GM23248 (cell line): ENCODE measurements around the gene PDE8B. TPM values are rescaled to one million over a fixed set of nuclear protein-coding genes. Genes with fewer than 3 reads are reported as not detected.

Experiments
- DNase-seq: peaks from one replicate; pipeline ENCODE4 v3.0.0-alpha.2; 2015
- H2AFZ ChIP-seq: fragments of 200-600 bp; sonication (generic); 2 replicates; pipeline ENCODE4 v1.6.1; 2016; ENCODE audit warnings: antibody characterized with exemption
- H3F3A ChIP-seq: fragments of 200-600 bp; sonication (generic); 2 replicates; pipeline ENCODE4 v1.6.1; 2016; ENCODE audit warnings: mild to moderate bottlenecking, antibody characterized with exemption, mixed run types; ENCODE audit not compliant: insufficient read depth
- H3K27ac ChIP-seq: fragments of 200-600 bp; sonication (generic); 2 replicates; pipeline ENCODE4 v1.5.1; 2016; ENCODE audit warnings: mild to moderate bottlenecking
- H3K27me3 ChIP-seq: fragments of 200-600 bp; sonication (generic); replicated peaks from 2 replicates; pipeline ENCODE4 v1.6.1; 2016; ENCODE audit warnings: mild to moderate bottlenecking; ENCODE audit not compliant: insufficient read depth
- H3K36me3 ChIP-seq: fragments of 200-600 bp; sonication (generic); 2 replicates; pipeline ENCODE4 v1.6.1; 2016; ENCODE audit warnings: low read depth, mild to moderate bottlenecking
- H3K4me1 ChIP-seq: fragments of 200-600 bp; sonication (generic); 2 replicates; pipeline ENCODE4 v1.6.1; 2016; ENCODE audit warnings: mild to moderate bottlenecking; ENCODE audit not compliant: insufficient read depth
- H3K4me2 ChIP-seq: fragments of 200-600 bp; sonication (generic); one replicate; pipeline ENCODE4 v1.6.1; 2016; ENCODE audit warnings: mild to moderate bottlenecking; ENCODE audit not compliant: unreplicated experiment
- H3K4me3 ChIP-seq: fragments of 200-600 bp; sonication (generic); 2 replicates; pipeline ENCODE4 v1.5.1; 2016; ENCODE audit warnings: mild to moderate bottlenecking
- H3K79me2 ChIP-seq: fragments of 200-600 bp; sonication (generic); 2 replicates; pipeline ENCODE4 v1.6.1; 2016; ENCODE audit warnings: mild to moderate bottlenecking; ENCODE audit not compliant: insufficient read depth
- H3K9ac ChIP-seq: fragments of 200-600 bp; sonication (generic); 2 replicates; pipeline ENCODE4 v1.6.1; 2016; ENCODE audit warnings: mild to moderate bottlenecking
- H3K9me2 ChIP-seq: fragments of 200-600 bp; sonication (generic); 2 replicates; pipeline ENCODE4 v1.6.1; 2016; ENCODE audit warnings: mixed run types, mild to moderate bottlenecking, moderate library complexity; ENCODE audit not compliant: insufficient read depth
- H3K9me3 ChIP-seq: fragments of 200-600 bp; sonication (generic); one replicate; pipeline ENCODE4 v1.6.1; 2017; ENCODE audit warnings: low read depth
- H4K20me1 ChIP-seq: fragments of 200-600 bp; sonication (generic); 2 replicates; pipeline ENCODE4 v1.6.0; 2016; ENCODE audit not compliant: insufficient read depth
- EZH2 ChIP-seq: fragments of 200-600 bp; sonication (generic); IDR thresholded peaks from 2 replicates; pipeline ENCODE4 v1.6.1; 2018; ENCODE audit warnings: antibody characterized with exemption, mild to moderate bottlenecking; ENCODE audit not compliant: insufficient read depth, poor library complexity, severe bottlenecking
- EZH2phosphoT487 ChIP-seq: fragments of 200-600 bp; sonication (generic); IDR thresholded peaks from 2 replicates; pipeline ENCODE4 v1.6.1; 2018; ENCODE audit warnings: antibody characterized with exemption, moderate library complexity, mild to moderate bottlenecking, low read depth; ENCODE audit not compliant: insufficient read depth
- WGBS, 2 experiments: methylation state at CpG; one replicate each; pipeline ENCODE4 v1.1.6; 2015 to 2017; ENCODE audit warnings: low lambda C conversion rate in 2 of 2, low coverage in 1 of 2; ENCODE audit errors: missing lambda C conversion rate in 2 of 2; 5-methylcytosine and 5-hydroxymethylcytosine counted together
- in situ Hi-C: fragments of 300-500 bp; cut with MboI; formaldehyde crosslinking; loops from 2 replicates; pipeline ENCODE4 v1.15.0; 2020
- polyA plus RNA-seq: library from polyadenylated mRNA; unstranded; fragments of >200 nt; fragmentation: Nextera tagmentation; extraction: Ambion mirVana; gene quantifications from 2 replicates; pipeline ENCODE4 v1.2.1, GENCODE V29; 2016
- total RNA-seq: library from RNA; depleted of rRNA; stranded (reverse); fragments of >200 nt; shearing (Covaris generic); gene quantifications from 2 replicates; pipeline ENCODE4 v1.2.3, GENCODE V29; 2014

The PDE8B gene
- total and polyA plus RNA-seq, 2 experiments from 2014 or later, result 0.40 TPM; not detected in 1

DNA sequence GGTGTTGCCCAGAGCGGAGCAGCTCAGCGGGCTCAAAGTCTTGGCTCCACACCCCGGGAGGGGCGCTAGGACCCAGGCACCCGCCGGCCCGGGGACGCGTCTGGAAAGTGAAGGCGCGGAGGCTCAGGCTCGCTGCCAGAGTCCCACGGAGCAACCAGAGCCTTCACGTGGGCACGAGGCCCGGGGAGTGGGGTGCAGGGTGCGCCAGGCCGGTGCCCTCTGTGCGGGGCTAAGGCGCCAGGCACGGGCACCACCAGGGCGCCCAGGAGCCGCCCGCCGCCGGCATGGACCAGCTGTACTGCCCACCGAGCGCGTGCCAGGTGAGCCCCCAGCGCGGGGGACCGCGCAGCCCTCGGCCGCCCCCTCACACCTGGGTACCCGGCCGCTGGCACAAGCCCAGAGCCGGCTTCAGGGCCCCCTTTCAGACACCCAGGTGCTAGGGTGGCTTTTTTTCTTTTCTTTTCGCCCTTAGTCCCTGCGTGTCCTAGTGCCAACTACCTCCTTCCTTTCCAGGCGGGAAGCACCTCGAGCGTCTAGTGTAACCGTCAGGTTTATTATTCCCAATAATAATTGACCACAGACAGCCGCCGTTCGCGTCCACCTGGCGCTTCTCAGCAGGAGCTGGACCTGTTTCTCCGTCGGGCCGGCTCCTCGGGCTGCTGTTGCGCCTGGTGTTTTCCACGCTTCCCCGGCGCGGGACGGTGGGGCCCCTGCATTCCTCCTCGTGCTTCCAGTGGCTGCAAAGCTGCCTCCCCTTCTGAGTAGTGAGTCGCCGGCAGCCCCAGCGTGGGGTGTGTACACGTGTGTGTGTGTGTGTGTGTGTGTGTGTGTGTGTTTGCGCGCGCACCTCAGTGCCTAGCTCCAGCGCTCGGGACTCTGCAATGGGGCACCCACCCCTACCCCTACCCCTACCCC lies 30.1 kb upstream of the PDE8B start:
- H3K9ac ChIP-seq, result no peak overlapping the region
- H3K9me3 ChIP-seq, result no peaks in the 10 kb centered on the region
- H3K27me3 ChIP-seq, result peaks cover 53% of the 10 kb centered on the region
- H3K4me3 ChIP-seq, result peak overlapping the region; percentile 67
- in situ Hi-C loops, result no loop called here
- peak overlapping the region; percentile 76 for H2AFZ ChIP-seq
- 4 to 5% methylated on average over 59 to 65 of the region's 69 CpGs for WGBS, 2 experiments
- H3K4me2 ChIP-seq, result peak overlapping the region; percentile 66
- no peaks in the 10 kb centered on the region for H3K4me1 ChIP-seq
- no peaks in the 10 kb centered on the region for H3F3A ChIP-seq
- H3K36me3 ChIP-seq, result no peaks in the 10 kb centered on the region
- H3K79me2 ChIP-seq, result no peaks in the 10 kb centered on the region
- TF ChIP-seq EZH2phosphoT487, result no peak
- TF ChIP-seq EZH2, result no peak
- peak; percentile 40 for DNase-seq
- H3K27ac ChIP-seq, result no peak overlapping the region
- no peaks in the 10 kb centered on the region for H3K9me2 ChIP-seq
- H4K20me1 ChIP-seq, result no peaks in the 10 kb centered on the region

GRCh38 chr5:77181173-77181572 lies 29.3 kb upstream of the PDE8B start:
- no peak overlapping the region for H3K9ac ChIP-seq
- no peaks in the 10 kb centered on the region for H3K4me1 ChIP-seq
- no peaks in the 10 kb centered on the region for H3F3A ChIP-seq
- H3K4me3 ChIP-seq, result no peak overlapping the region
- H3K4me2 ChIP-seq, result no peak overlapping the region
- no peaks in the 10 kb centered on the region for H3K36me3 ChIP-seq
- no peaks in the 10 kb centered on the region for H3K9me2 ChIP-seq
- H3K27me3 ChIP-seq, result peaks cover 53% of the 10 kb centered on the region
- H3K27ac ChIP-seq, result no peak overlapping the region
- no peaks in the 10 kb centered on the region for H4K20me1 ChIP-seq
- H3K79me2 ChIP-seq, result no peaks in the 10 kb centered on the region
- WGBS, 2 experiments, result 28% methylated on average over 14 to 15 of the region's 15 CpGs
- no peak for DNase-seq
- in situ Hi-C loops, result no loop called here
- no peak for TF ChIP-seq EZH2phosphoT487
- no peak for TF ChIP-seq EZH2
- no peak overlapping the region for H2AFZ ChIP-seq
- no peaks in the 10 kb centered on the region for H3K9me3 ChIP-seq

DNA sequence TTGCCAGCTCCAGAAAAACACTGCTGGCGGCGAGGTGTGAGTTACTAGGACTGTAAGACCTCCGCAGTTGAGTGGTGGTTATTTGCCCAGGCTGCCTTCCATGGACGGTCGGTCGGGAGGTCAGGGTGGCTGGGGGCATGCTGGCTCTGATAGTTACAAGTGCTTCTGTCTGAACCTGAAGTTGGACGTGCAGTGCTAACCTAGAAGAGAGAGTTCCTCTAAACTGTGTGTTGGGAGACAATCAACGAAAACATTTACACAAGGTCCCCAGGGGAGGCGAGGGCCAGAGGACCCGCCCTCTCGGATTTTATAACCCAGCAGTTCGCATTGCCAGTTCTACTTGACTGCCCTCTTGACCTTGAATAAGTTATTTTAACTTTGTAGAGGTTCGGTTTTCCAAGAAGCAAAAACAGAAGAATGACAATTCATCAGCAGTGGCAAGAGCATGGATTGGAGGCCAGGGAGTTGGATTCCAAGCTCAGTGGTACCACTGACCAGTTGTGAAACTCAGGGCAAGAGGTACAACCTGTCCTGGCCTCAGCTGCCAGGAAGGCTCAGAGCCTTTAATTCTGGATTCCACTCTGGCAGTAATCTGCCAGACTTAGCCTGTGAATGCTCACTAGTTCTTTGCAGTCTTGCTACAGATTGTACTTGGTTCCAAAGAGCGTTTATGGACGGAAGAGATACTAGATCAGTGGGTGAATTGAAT lies 28.7 kb upstream of the PDE8B start:
- in situ Hi-C loops, result no loop called here
- Histone ChIP-seq H3K4me2 (no peak overlapping the region), H3K27me3 (peaks cover 53% of the 10 kb centered on the region), H3K36me3 (no peaks in the 10 kb centered on the region), H4K20me1 (no peaks in the 10 kb centered on the region), H3K27ac (no peak overlapping the region), H3F3A (no peaks in the 10 kb centered on the region), H3K4me1 (no peaks in the 10 kb centered on the region), H3K9ac (no peak overlapping the region), H3K9me2 (no peaks in the 10 kb centered on the region), H2AFZ (no peak overlapping the region), H3K4me3 (no peak overlapping the region), H3K79me2 (no peaks in the 10 kb centered on the region), H3K9me3 (no peaks in the 10 kb centered on the region)
- TF ChIP-seq EZH2phosphoT487, result no peak
- TF ChIP-seq EZH2, result no peak
- DNase-seq, result no peak
- WGBS, 2 experiments, result 77 to 82% methylated on average over 15 of the region's 15 CpGs

GRCh38 chr5:77182367-77182766 lies 28.1 kb upstream of the PDE8B start:
- Histone ChIP-seq H3K9me2 (no peaks in the 10 kb centered on the region), H3K4me3 (no peak overlapping the region), H3K9ac (no peak overlapping the region), H3K36me3 (no peaks in the 10 kb centered on the region), H4K20me1 (no peaks in the 10 kb centered on the region), H2AFZ (no peak overlapping the region), H3F3A (no peaks in the 10 kb centered on the region), H3K9me3 (no peaks in the 10 kb centered on the region), H3K27ac (no peak overlapping the region), H3K27me3 (peaks cover 51% of the 10 kb centered on the region), H3K4me1 (no peaks in the 10 kb centered on the region), H3K4me2 (no peak overlapping the region), H3K79me2 (no peaks in the 10 kb centered on the region)
- 83 to 88% methylated on average over 1 of the region's 1 CpG for WGBS, 2 experiments
- DNase-seq, result no peak
- no peak for TF ChIP-seq EZH2phosphoT487
- TF ChIP-seq EZH2, result no peak
- in situ Hi-C loops, result no loop called here
